ENCODE measurements around the gene WDR44.
A peak's percentile ranks its signal among the peaks of the same experiment; 100 is the strongest.
"Not testable (repeated sequence)": the region's sequence is repeated elsewhere in the genome, so short reads cannot be mapped to it uniquely, and the experiment has no call there.

WDR44 gene

GRCh38 chrX:118360429-118361125 lies 14.7 kb downstream of the WDR44 start:
- no peak for DNase-seq

- DNase-seq, result no peak
Observed at GRCh38 chrX:118364261-118364660, 18.4 kb downstream of the WDR44 start.

DNA sequence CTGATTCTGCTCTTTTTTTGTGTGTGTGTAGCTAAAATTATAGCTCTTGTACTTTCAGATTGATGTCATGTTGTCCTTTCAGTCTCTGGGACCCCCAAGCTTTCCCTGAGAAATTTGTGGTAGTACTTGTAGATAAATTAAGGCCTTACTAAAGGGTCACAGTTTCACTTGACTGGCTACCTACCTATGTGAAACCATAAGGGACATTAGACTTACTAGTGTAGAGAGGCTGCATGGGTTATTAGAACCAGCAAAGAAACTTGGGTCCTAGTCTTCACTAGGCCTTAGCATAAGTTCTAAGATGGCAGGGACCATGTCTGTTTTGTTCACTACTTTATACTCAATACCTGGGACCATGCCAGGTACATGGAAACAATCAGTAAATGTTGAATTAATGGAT lies 21.4 kb downstream of the WDR44 start:
- no peak for DNase-seq

GRCh38 chrX:118368398-118368797 lies 22.5 kb downstream of the WDR44 start:
- no peak for DNase-seq

GRCh38 chrX:118370921-118371624 lies 25.2 kb downstream of the WDR44 start:
- DNase-seq, result no peak

GRCh38 chrX:118373538-118373937 lies 27.6 kb downstream of the WDR44 start:
- no peak for DNase-seq

GRCh38 chrX:118383120-118383519 lies 37.2 kb downstream of the WDR44 start:
- no peak for DNase-seq

- no peak for DNase-seq
Observed at GRCh38 chrX:118392716-118393115, 46.8 kb downstream of the WDR44 start.

GRCh38 chrX:118396113-118396512 lies 50.2 kb downstream of the WDR44 start:
- DNase-seq, result no peak

DNA sequence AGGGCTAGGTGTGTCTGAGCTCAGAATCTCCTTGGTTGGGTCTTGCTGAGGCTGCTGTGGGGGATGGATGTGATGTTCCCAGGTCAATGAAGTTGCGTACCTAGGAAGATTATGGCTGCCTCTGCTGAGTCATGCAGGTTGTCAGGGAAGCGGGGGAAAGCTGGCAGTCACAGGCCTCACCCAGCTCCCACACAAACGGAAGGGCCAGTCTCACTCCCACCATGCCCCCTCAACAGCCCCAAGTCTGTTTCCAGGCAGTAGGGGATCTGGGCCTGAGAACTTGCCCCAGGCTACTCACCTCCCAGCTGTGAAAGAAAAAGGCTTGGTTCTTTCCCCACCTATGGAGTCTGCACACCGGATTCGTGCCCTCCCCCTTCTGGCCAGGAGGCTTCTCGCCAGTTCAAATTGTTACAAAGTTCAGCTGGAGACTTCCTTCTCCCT lies 72.9 kb downstream of the WDR44 start:
- DNase-seq, result no peak

DNA sequence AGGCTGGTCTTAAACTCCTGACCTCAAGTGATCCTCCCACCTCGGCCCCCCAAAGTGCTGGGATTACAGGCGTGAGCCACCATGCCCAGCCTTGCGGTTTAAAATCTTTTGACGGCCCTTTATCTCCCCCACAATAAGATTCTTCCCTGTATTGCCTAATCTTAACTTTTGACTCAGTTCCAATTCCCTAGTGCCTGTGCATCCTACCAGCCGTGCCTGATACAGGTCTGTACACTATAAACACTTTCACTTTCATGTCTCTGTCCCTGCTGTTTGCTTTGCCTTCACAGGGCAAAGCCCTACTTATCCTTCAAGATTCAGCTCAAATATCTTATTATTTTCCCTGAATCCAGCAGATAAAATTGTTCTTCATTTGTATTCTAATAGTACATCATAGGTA lies 74.6 kb downstream of the WDR44 start:
- no peak for DNase-seq

DNA sequence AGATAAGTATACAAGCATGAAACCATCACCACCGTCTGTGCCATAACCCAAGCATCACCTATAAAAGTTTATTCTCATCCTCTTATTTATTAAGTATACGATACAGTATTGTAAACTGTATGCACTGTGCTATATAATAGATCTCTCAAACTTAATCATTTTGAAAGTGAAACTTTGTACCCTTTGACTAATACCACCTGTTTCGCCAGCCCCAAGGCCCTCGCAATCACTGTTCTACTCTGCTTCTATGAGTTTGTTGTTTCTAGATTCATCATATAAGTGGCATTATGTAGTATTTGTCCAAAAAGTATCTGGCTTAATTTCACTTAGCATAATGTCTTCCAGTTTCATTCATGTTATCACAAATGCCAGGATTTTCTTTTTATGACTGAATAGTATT lies 77.7 kb downstream of the WDR44 start:
- peak; percentile 25 for DNase-seq

- DNase-seq, result no peak
Observed at GRCh38 chrX:118432799-118433198, 86.9 kb downstream of the WDR44 start.

- no peak for DNase-seq
Observed at GRCh38 chrX:118437283-118437682, 91.4 kb downstream of the WDR44 start.

DNA sequence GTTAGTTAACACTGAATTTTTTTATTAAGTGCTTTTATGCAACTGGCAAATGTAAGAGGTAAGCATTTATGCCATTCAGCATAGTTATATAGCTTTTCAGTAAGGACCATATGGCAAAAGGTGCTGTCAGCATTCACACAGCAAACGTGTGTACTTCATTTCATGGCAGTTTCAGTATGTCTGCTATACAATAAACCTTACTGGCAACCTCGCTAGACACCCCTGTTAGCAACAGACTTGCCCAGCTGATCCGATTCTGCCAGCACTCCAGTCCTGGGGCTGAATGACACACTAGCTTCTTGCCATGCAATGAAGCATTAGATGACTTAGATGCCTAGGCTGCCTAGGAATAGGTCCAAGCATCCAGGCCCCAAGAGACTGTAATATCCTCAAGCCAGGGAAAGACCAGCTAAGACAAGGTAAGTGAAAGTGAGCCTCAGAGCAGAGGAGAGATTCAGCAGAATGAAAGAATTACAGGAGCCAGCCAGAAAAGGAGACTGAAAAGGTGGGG lies 102.4 kb downstream of the WDR44 start:
- DNase-seq, result no peak

DNA sequence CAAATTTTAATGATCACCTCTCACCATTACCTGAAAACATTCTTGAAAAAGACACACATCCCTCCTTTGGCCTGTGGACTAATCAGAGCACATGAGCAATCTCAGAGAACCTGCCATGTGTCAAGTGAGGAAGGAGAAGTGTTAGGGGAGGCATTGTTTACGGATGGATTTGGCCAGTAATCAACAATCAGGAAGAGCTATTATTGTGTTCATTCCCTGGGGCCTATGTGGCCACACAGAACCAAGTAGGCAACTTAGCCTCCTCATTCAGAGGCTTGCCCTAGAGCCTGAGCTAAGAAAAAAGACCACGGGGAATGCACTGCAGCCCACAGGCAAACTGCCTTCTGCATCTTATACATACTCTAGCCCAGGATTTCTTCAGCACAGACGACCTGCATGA lies 109.1 kb downstream of the WDR44 start:
- no peak for DNase-seq

- peak; percentile 24 for DNase-seq
Observed at GRCh38 chrX:118459494-118459893, 113.6 kb downstream of the WDR44 start.

- peak; percentile 56 for DNase-seq
Observed at GRCh38 chrX:118464501-118464900, 118.6 kb downstream of the WDR44 start.

DNA sequence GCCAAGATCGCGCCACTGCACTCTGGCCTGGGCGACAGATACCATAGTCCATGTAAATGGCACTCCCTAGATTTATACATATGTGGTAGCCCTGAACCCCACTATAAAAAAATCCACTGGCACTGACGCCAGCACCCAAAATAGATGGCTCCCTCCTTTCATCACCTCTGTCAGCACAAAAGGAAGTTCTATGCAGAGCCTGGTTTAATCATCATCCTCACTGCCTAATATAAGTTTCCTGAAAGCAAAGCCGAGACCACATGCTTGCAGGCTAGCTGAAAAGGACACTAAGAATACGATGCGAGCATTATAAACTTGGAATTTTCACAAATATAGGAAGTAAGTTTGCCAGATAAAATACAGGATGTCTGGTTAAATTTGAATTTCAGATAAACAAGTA lies 122.2 kb downstream of the WDR44 start:
- peak; percentile 18 for DNase-seq

GRCh38 chrX:118470721-118471347 lies 124.9 kb downstream of the WDR44 start:
- DNase-seq, result not testable (repeated sequence)

- DNase-seq, result no peak
Observed at GRCh38 chrX:118474586-118474985, 128.7 kb downstream of the WDR44 start.

DNA sequence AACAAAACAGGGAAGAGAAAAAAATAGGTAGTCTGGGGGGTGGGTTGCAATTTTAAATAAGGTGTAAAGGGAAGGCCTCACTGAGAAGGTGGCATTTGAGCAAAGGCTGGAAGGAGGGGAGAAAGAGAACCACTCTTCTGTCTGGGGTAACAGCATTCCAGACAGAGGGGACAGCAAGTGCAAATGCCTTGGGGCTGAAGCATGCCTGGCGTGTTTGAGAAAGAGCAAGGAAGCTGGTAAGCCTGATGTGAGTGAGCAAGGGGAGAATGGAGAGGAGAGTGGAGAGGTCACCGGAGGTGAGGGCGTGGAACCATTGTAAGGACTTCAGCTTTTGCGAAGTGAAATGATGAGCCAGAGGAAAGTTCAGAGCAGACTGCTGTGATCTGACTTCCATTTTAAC lies 130.0 kb downstream of the WDR44 start:
- DNase-seq, result no peak

DNA sequence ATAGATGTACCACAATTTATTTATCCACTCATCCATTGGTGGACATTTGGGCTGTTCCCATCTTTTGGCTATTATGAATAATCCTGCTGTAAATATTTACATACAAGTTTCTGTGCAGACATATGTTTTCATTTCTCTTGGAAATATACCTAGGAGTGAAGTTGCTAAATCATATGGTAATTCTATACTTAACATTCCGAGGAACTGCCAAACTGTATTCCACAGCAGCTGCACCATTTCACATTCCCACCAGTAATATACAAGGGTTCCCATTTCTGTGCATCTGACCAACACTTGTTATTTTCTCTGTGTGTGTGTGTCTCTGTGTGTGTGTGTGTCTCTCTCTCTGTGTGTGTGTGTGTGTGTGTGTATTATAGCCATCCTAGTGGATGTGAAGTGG lies 134.3 kb downstream of the WDR44 start:
- no peak for DNase-seq

DNA sequence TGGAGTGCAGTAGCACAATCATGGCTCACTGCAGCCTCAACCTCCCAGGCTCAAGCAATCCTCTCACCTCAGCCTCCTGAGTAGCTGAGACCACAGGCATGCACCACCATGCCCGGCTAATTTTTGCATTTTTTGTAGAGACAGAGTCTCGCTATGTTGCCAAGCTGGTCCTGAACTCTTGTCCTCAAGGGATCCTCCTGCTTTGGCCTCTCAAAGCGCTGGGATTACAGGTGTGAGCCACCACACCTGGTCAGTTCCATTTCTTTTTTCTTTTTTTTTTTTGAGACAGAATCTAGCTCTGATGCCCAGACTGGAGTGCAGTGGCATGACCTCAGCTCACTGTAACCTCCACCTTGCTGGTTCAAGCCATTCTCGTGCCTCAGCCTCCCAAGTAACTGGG lies 136.5 kb downstream of the WDR44 start:
- not testable (repeated sequence) for DNase-seq
